GM19452 (cell line): Measurements from ENCODE around the gene MEF2B.
"Not testable (repeated sequence)": the region's sequence is repeated elsewhere in the genome, so short reads cannot be mapped to it uniquely, and the experiment has no call there.

Source experiments
- ATAC-seq: cut with Tn5 transposase; IDR thresholded peaks from one replicate; pipeline ENCODE4 v1.9.1; 2021; ENCODE audit not compliant: unreplicated experiment

MEF2B gene

GRCh38 chr19:19102566-19102965 is 67.5 kb downstream of the MEF2B start:
- not testable (repeated sequence) for ATAC-seq

GRCh38 chr19:19101540-19101939 is 68.5 kb downstream of the MEF2B start:
- ATAC-seq = no peak

GRCh38 chr19:19098703-19099632 is 71.1 kb downstream of the MEF2B start:
- no peak for ATAC-seq

GRCh38 chr19:19098084-19098702 is 71.9 kb downstream of the MEF2B start:
- ATAC-seq = no peak

- ATAC-seq = no peak
Observed at GRCh38 chr19:19096641-19097627, 73.1 kb downstream of the MEF2B start.

- ATAC-seq = no peak
Observed at GRCh38 chr19:19095691-19096090, 74.4 kb downstream of the MEF2B start.
